Measurements from ENCODE around the gene GARNL3. TPM values are rescaled to one million over a fixed set of nuclear protein-coding genes. Genes with fewer than 3 reads are reported as not detected.
A peak's percentile ranks its signal among the peaks of the same experiment; 100 is the strongest.

The GARNL3 gene
- total RNA-seq, 1 donor from 2014 or later: 5.4 TPM

DNA sequence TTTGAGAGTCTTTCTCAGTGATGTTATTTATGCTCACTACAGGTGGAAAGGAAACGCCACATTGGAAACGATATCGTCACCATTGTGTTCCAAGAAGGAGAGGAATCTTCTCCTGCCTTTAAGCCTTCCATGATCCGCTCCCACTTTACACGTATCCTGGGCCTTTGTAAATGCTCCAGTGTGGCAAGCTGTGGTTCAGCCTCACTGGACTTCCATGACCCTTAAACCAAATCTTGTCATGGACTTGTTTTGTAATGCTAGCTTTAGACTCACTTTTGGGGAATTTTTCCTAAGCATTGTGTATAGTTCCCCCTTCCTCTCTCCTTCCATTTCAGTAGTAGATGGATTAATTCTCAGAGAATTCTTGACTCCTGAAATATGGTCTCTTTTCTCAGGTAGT is 71.5 kb downstream of the GARNL3 start:
- peaks cover 23% of the 10 kb centered on the region for H3K4me1 Mint-ChIP-seq (ENCODE audit: low read depth, unreplicated experiment)
- H3K27ac Mint-ChIP-seq (ENCODE audit: unreplicated experiment): peak overlapping the region; percentile 20
- no peak overlapping the region for H3K9ac ChIP-seq (ENCODE audit: low read length)
- H3K4me1 ChIP-seq (ENCODE audit: insufficient read depth, low read length): peaks cover 22% of the 10 kb centered on the region
- no peak overlapping the region for H3K4me3 ChIP-seq (ENCODE audit: insufficient read depth, low read depth, low read length)
- peak overlapping the region; percentile 67 for H3K27ac ChIP-seq (ENCODE audit: low read depth, low read length)
- peak; percentile 30 for DNase-seq (ENCODE audit: low read depth)
- H2AFZ ChIP-seq (ENCODE audit: low read depth, low read length): no peak overlapping the region
- H3K4me2 ChIP-seq (ENCODE audit: low read length): peak overlapping the region; percentile 75
- no peak overlapping the region for H3K4me3 Mint-ChIP-seq (ENCODE audit: unreplicated experiment)
- FAIRE-seq: no peak
- no peaks in the 10 kb centered on the region for H3K27me3 Mint-ChIP-seq (ENCODE audit: low read depth, unreplicated experiment)
- H3K36me3 ChIP-seq (ENCODE audit: insufficient read depth, low read length): no peaks in the 10 kb centered on the region
- TF ChIP-seq, protein P1, sequence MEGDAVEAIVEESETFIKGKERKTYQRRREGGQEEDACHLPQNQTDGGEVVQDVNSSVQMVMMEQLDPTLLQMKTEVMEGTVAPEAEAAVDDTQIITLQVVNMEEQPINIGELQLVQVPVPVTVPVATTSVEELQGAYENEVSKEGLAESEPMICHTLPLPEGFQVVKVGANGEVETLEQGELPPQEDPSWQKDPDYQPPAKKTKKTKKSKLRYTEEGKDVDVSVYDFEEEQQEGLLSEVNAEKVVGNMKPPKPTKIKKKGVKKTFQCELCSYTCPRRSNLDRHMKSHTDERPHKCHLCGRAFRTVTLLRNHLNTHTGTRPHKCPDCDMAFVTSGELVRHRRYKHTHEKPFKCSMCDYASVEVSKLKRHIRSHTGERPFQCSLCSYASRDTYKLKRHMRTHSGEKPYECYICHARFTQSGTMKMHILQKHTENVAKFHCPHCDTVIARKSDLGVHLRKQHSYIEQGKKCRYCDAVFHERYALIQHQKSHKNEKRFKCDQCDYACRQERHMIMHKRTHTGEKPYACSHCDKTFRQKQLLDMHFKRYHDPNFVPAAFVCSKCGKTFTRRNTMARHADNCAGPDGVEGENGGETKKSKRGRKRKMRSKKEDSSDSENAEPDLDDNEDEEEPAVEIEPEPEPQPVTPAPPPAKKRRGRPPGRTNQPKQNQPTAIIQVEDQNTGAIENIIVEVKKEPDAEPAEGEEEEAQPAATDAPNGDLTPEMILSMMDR (IDR thresholded peaks at IDR 0.05; ENCODE audit: insufficient read depth, low read depth, low read length): no peak
- no peak for TF ChIP-seq EZH2 (IDR thresholded peaks at IDR 0.05; ENCODE audit: insufficient read depth, low read length)
- H3K36me3 Mint-ChIP-seq (ENCODE audit: low read depth, unreplicated experiment): peaks cover 9% of the 10 kb centered on the region
- H4K20me1 ChIP-seq (ENCODE audit: insufficient read depth, low read length): no peaks in the 10 kb centered on the region
- no peaks in the 10 kb centered on the region for H3K79me2 ChIP-seq (ENCODE audit: insufficient read depth, low read length)
- H3K9me3 ChIP-seq (ENCODE audit: insufficient read depth, low read depth, low read length): no peaks in the 10 kb centered on the region
- H3K9me3 Mint-ChIP-seq (ENCODE audit: unreplicated experiment): no peaks in the 10 kb centered on the region
- H3K27me3 ChIP-seq (ENCODE audit: insufficient read depth, low read length): no peaks in the 10 kb centered on the region

DNA sequence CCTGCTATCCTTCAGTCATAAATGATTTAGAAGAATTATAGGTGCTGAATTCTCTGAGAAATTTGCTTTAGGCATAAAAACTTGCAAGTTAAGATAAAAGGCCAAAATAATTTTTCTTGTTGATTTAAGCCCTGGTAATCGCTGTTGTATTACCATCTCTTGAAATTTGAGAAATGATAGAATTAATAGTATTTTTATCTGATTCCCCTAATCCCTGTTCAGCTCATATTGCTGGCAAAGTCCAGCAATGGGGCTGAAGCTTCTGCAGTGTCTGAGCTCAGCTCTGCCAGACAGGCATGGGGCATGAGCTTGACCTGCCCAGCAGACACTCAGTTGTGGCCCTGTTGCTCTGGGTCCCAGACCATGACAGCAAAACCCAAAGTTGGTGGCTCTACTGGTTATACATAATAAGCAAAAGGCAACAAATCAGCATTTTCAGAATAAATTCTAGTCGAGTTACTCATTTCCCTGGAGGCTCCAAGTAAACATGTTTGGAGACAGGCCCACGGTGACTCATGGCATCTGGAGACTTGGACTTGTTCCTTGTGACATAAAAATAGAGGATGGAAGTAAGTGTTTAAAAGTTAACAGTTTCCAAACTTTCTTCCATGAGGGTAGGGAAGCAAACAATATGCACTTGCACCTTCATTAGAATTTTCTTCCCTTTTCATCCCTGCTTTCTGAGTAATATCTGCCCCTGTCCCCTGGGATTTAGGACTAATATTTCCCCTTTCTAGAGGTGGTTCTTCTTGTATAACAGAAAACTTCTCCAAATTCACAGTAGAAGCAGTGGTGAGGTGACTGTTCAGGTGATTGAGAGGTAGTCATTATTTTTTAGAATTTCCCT is 72.2 kb downstream of the GARNL3 start:
- DNase-seq (ENCODE audit: low read depth) (peak; percentile 92), FAIRE-seq (peak; percentile 95)
- no peaks in the 10 kb centered on the region for H3K27me3 ChIP-seq (ENCODE audit: insufficient read depth, low read length)
- peaks cover 10% of the 10 kb centered on the region for H3K36me3 Mint-ChIP-seq (ENCODE audit: low read depth, unreplicated experiment)
- H2AFZ ChIP-seq (ENCODE audit: low read depth, low read length): no peak overlapping the region
- H3K27ac ChIP-seq (ENCODE audit: low read depth, low read length): peak overlapping the region; percentile 67
- H3K4me2 ChIP-seq (ENCODE audit: low read length): peak overlapping the region; percentile 75
- no peak overlapping the region for H3K4me3 ChIP-seq (ENCODE audit: insufficient read depth, low read depth, low read length)
- no peak overlapping the region for H3K9ac ChIP-seq (ENCODE audit: low read length)
- no peaks in the 10 kb centered on the region for H4K20me1 ChIP-seq (ENCODE audit: insufficient read depth, low read length)
- no peaks in the 10 kb centered on the region for H3K36me3 ChIP-seq (ENCODE audit: insufficient read depth, low read length)
- H3K27me3 Mint-ChIP-seq (ENCODE audit: low read depth, unreplicated experiment): no peaks in the 10 kb centered on the region
- H3K9me3 Mint-ChIP-seq (ENCODE audit: unreplicated experiment): no peaks in the 10 kb centered on the region
- peak overlapping the region; percentile 90 for H3K27ac Mint-ChIP-seq (ENCODE audit: unreplicated experiment)
- peaks cover 22% of the 10 kb centered on the region for H3K4me1 ChIP-seq (ENCODE audit: insufficient read depth, low read length)
- TF ChIP-seq EZH2 (IDR thresholded peaks at IDR 0.05; ENCODE audit: insufficient read depth, low read length): no peak
- TF ChIP-seq, protein P1 (IDR thresholded peaks at IDR 0.05; ENCODE audit: insufficient read depth, low read depth, low read length): no peak
- peak overlapping the region; percentile 24 for H3K4me3 Mint-ChIP-seq (ENCODE audit: unreplicated experiment)
- peaks cover 23% of the 10 kb centered on the region for H3K4me1 Mint-ChIP-seq (ENCODE audit: low read depth, unreplicated experiment)
- no peaks in the 10 kb centered on the region for H3K79me2 ChIP-seq (ENCODE audit: insufficient read depth, low read length)
- no peaks in the 10 kb centered on the region for H3K9me3 ChIP-seq (ENCODE audit: insufficient read depth, low read depth, low read length)

DNA sequence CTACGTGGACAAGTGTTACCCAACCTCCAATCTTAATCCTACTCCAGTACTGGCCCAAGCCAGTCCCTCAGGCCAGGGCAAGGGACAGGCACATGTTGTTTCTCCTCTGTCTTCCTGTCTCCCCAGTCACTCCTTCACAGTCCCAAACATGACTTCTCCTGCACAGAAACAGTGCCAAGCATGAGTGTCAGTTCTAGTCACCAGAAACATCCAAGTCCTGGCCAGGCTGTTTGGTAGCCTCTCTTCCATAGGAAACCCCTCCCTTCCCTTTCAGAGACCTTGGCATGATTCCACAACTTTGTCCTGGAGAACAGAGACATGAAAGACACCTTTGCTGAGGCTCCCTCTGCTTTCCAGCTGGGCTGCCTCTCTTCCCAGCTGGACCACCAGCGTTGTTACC is 76.1 kb downstream of the GARNL3 start:
- no peaks in the 10 kb centered on the region for H3K27me3 ChIP-seq (ENCODE audit: insufficient read depth, low read length)
- Mint-ChIP-seq H3K27ac (ENCODE audit: unreplicated experiment) (no peak overlapping the region), H3K36me3 (ENCODE audit: low read depth, unreplicated experiment) (peaks cover 6% of the 10 kb centered on the region), H3K9me3 (ENCODE audit: unreplicated experiment) (no peaks in the 10 kb centered on the region), H3K4me1 (ENCODE audit: low read depth, unreplicated experiment) (peaks cover 33% of the 10 kb centered on the region), H3K4me3 (ENCODE audit: unreplicated experiment) (no peak overlapping the region), H3K27me3 (ENCODE audit: low read depth, unreplicated experiment) (no peaks in the 10 kb centered on the region)
- H3K4me3 ChIP-seq (ENCODE audit: insufficient read depth, low read depth, low read length): no peak overlapping the region
- no peak overlapping the region for H3K9ac ChIP-seq (ENCODE audit: low read length)
- FAIRE-seq: no peak
- H3K4me1 ChIP-seq (ENCODE audit: insufficient read depth, low read length): peaks cover 21% of the 10 kb centered on the region
- no peaks in the 10 kb centered on the region for H3K9me3 ChIP-seq (ENCODE audit: insufficient read depth, low read depth, low read length)
- no peak overlapping the region for H2AFZ ChIP-seq (ENCODE audit: low read depth, low read length)
- H3K27ac ChIP-seq (ENCODE audit: low read depth, low read length): no peak overlapping the region
- H3K79me2 ChIP-seq (ENCODE audit: insufficient read depth, low read length): no peaks in the 10 kb centered on the region
- DNase-seq (ENCODE audit: low read depth): no peak
- no peaks in the 10 kb centered on the region for H4K20me1 ChIP-seq (ENCODE audit: insufficient read depth, low read length)
- no peaks in the 10 kb centered on the region for H3K36me3 ChIP-seq (ENCODE audit: insufficient read depth, low read length)
- TF ChIP-seq EZH2 (IDR thresholded peaks at IDR 0.05; ENCODE audit: insufficient read depth, low read length): no peak
- TF ChIP-seq, protein P1 (IDR thresholded peaks at IDR 0.05; ENCODE audit: insufficient read depth, low read depth, low read length): no peak
- no peak overlapping the region for H3K4me2 ChIP-seq (ENCODE audit: low read length)

Data from astrocyte (in vitro differentiated cells and primary cell).